Measurements from ENCODE around the gene MTRR. TPM values are rescaled to one million over a fixed set of nuclear protein-coding genes. Genes with fewer than 3 reads are reported as not detected.

MTRR gene
- total and polyA plus RNA-seq, 2 of the 4 experiments (the other 2 are of a cell fraction) = 33.2 to 33.5 TPM

DNA sequence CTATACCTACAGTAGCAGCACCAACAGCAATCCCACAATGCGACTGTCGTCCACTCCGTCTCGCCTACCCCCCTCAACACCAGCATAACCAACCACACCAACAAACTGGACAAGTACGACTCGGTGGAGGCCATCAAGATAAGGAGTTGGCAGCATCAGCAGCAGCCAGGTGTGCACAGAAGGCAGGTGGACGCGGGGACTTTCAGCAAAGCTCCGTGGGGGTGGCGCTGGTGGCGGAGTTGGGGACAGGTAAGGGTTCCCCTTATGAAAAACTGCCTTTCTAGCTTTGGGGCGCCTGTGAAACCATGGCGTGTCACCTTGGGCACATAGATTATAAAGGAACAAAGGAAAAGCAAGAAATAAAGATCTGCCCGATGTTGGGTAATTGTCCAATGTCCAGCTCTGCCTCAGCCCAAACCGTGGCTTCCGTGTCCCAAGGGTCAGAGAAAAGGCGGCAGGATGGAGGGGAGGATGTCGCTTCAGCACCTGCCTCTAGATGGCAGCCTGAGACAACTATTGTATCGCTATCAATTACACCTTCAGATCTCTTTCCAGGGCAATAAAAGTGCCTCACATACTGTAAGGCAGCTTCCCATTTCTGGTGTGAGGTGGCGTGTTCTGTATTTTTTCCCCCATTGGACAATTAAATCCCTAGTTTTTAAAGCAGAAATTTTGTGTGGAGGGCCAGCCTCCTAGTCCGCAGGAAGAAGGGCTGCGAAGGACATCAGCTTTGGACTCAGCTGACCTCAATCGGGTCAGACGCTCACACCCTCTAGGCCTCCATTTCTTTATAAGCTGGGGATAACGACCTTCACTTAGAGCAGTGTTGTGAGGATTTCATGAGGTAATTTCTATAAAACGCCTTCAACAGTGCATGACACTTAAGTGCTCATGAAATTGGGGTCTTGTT is 58.8 kb downstream of the MTRR start (continued):
- TF ChIP-seq, protein P1, sequence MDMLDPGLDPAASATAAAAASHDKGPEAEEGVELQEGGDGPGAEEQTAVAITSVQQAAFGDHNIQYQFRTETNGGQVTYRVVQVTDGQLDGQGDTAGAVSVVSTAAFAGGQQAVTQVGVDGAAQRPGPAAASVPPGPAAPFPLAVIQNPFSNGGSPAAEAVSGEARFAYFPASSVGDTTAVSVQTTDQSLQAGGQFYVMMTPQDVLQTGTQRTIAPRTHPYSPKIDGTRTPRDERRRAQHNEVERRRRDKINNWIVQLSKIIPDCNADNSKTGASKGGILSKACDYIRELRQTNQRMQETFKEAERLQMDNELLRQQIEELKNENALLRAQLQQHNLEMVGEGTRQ (IDR thresholded peaks at IDR 0.05; ENCODE audit: low read depth, low read length) = no peak

DNA sequence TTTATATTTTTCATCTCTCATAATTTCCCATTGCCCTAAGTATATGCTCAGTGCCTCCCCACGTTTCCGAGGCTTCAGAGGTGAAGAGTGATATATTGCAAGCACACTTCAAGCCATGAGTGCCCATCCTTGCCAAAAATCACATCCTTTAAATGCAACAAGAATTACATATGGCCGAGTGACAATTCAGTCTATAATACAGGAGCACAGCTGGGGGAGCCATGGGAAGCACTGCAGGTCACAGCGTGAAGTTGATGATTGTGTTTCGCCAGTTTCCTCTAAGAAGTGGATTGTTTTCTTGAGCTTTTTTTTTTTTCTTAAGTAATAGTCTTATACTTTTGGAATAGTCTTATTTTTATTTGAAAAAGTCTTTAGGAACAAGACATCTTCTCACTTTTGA is 61.1 kb downstream of the MTRR start:
- Histone ChIP-seq H4K20me1 (ENCODE audit: insufficient read depth, low read length) (no peaks in the 10 kb centered on the region), H4K8ac (ENCODE audit: low read depth in 2 of 2, low read length in 2 of 2) (no peak overlapping the region), H3K79me1 (ENCODE audit: low read depth in 1 of 2, low read length in 2 of 2) (no peaks in the 10 kb centered on the region), H3K4me2 (ENCODE audit: low read depth, low read length) (no peak overlapping the region), H3K27me3 (ENCODE audit: control insufficient read depth, insufficient read depth, low read length) (no peaks in the 10 kb centered on the region), H3K4ac (ENCODE audit: low read depth, low read length) (no peak overlapping the region), H2BK5ac (ENCODE audit: low read depth, low read length, poor library complexity, severe bottlenecking) (no peak overlapping the region), H4K5ac (ENCODE audit: low read depth, low read length) (no peak overlapping the region), H4K91ac (ENCODE audit: insufficient read depth, low read depth, low read length) (no peak overlapping the region), H3K18ac (ENCODE audit: low read depth, low read length) (no peak overlapping the region), H3K4me3 (ENCODE audit: insufficient read depth, low read depth, low read length) (no peak overlapping the region), H3K36me3 (ENCODE audit: control insufficient read depth, insufficient read depth, low read length) (no peaks in the 10 kb centered on the region), H3K56ac (ENCODE audit: extremely low read depth, insufficient read depth, low read length) (no peak overlapping the region), H2AK5ac (ENCODE audit: low read depth, low read length) (no peak overlapping the region), H3K9me1 (ENCODE audit: insufficient read depth, low read length) (peaks cover 8% of the 10 kb centered on the region), H3K27ac (ENCODE audit: insufficient read depth, low read length) (no peak overlapping the region), H3K4me1 (ENCODE audit: control insufficient read depth, insufficient read depth, low read length) (peaks cover 2% of the 10 kb centered on the region), H2BK20ac (ENCODE audit: low read depth, low read length) (no peak overlapping the region), H3K14ac (replicated peaks; ENCODE audit: low read depth, low read length) (no peak overlapping the region), H3K23ac (ENCODE audit: low read depth, low read length) (no peak overlapping the region), H2BK120ac (ENCODE audit: low read depth, low read length) (no peak overlapping the region), H3K9ac (ENCODE audit: low read depth, low read length) (no peak overlapping the region), H3K9me3 (ENCODE audit: control insufficient read depth, insufficient read depth, low read length) (no peaks in the 10 kb centered on the region), H2AFZ (replicated peaks; ENCODE audit: low read length, poor library complexity) (no peak overlapping the region), H2BK15ac (ENCODE audit: low read depth, low read length) (no peak overlapping the region), H2AK9ac (replicated peaks; ENCODE audit: low read depth, low read length, poor library complexity) (no peak overlapping the region)
- in situ Hi-C loops (cut with MboI; ENCODE audit: low sequenced_read_pairs) (no loop called here), intact Hi-C loops (cut with micrococcal nuclease) (no loop called here), dilution Hi-C loops (cut with HindIII; ENCODE audit: low sequenced_read_pairs, unreplicated experiment) (no loop called here)
- no CpG with 5 or more reads among the region's 5 CpGs for WGBS, 2 experiments (ENCODE audit: extremely low coverage in 2 of 2, insufficient read length in 1 of 2)
- ATAC-seq (ENCODE audit: low read depth) = no peak
- no peak for DNase-seq
- ChIA-PET CTCF (interaction anchor here (0.6 kb wide), 1 partner anchor 930 kb away, joined by 3 read pairs; no protein-coding TSS in a partner anchor), POLR2A (ENCODE audit: unreplicated experiment) (no interaction called here)
- BruUV-seq (replicated peaks) = no TSS peak
- no peak for TF ChIP-seq ELK1 (IDR thresholded peaks at IDR 0.05; ENCODE audit: borderline replicate concordance, low read depth, low read length)
- TF ChIP-seq MAZ (IDR thresholded peaks at IDR 0.05; ENCODE audit: borderline replicate concordance, low read depth, low read length) = no peak
- TF ChIP-seq RFX5 (IDR thresholded peaks at IDR 0.05; ENCODE audit: low read depth, low read length) = no peak
- no peak for TF ChIP-seq SMC3 (IDR thresholded peaks at IDR 0.05; ENCODE audit: low read depth, low read length)
- TF ChIP-seq MXI1 (IDR thresholded peaks at IDR 0.05; ENCODE audit: borderline replicate concordance, low read depth, low read length) = no peak
- no peak for TF ChIP-seq RCOR1 (IDR thresholded peaks at IDR 0.05; ENCODE audit: insufficient replicate concordance, low read length)
- TF ChIP-seq, protein P1 (IDR thresholded peaks at IDR 0.05; ENCODE audit: low read depth, low read length) = no peak
- TF ChIP-seq BHLHE40 (IDR thresholded peaks at IDR 0.05; ENCODE audit: low read depth, low read length) = no peak
- no peak for TF ChIP-seq FOS (IDR thresholded peaks at IDR 0.05; ENCODE audit: low read depth, low read length)
- TF ChIP-seq RAD21 (IDR thresholded peaks at IDR 0.05; ENCODE audit: low read length) = no peak
